ENCODE results near the gene TEX44. TPM values are rescaled to one million over a fixed set of nuclear protein-coding genes. Genes with fewer than 3 reads are reported as not detected.

Gene TEX44
- total RNA-seq, 1 donor from 2014 or later = not detected

- H3K27me3 Mint-ChIP-seq (ENCODE audit: unreplicated experiment) = peaks cover 14% of the 10 kb centered on the region
- TF ChIP-seq, protein P1, sequence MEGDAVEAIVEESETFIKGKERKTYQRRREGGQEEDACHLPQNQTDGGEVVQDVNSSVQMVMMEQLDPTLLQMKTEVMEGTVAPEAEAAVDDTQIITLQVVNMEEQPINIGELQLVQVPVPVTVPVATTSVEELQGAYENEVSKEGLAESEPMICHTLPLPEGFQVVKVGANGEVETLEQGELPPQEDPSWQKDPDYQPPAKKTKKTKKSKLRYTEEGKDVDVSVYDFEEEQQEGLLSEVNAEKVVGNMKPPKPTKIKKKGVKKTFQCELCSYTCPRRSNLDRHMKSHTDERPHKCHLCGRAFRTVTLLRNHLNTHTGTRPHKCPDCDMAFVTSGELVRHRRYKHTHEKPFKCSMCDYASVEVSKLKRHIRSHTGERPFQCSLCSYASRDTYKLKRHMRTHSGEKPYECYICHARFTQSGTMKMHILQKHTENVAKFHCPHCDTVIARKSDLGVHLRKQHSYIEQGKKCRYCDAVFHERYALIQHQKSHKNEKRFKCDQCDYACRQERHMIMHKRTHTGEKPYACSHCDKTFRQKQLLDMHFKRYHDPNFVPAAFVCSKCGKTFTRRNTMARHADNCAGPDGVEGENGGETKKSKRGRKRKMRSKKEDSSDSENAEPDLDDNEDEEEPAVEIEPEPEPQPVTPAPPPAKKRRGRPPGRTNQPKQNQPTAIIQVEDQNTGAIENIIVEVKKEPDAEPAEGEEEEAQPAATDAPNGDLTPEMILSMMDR (IDR thresholded peaks at IDR 0.05; ENCODE audit: unreplicated experiment) = no peak
- H3K4me1 Mint-ChIP-seq (ENCODE audit: unreplicated experiment) = peaks cover 10% of the 10 kb centered on the region
- no peak for DNase-seq (ENCODE audit: low spot score)
- H3K27ac Mint-ChIP-seq (ENCODE audit: unreplicated experiment) = peak overlapping the region; percentile 88
- H3K9me3 Mint-ChIP-seq (ENCODE audit: unreplicated experiment) = no peaks in the 10 kb centered on the region
- H3K4me3 Mint-ChIP-seq (ENCODE audit: unreplicated experiment) = peak overlapping the region; percentile 80
- peaks cover 5% of the 10 kb centered on the region for H3K36me3 Mint-ChIP-seq (ENCODE audit: low read depth, unreplicated experiment)
These were observed 13.0 kb downstream of the TEX44 start for GRCh38 chr2:231605607-231606091.

DNA sequence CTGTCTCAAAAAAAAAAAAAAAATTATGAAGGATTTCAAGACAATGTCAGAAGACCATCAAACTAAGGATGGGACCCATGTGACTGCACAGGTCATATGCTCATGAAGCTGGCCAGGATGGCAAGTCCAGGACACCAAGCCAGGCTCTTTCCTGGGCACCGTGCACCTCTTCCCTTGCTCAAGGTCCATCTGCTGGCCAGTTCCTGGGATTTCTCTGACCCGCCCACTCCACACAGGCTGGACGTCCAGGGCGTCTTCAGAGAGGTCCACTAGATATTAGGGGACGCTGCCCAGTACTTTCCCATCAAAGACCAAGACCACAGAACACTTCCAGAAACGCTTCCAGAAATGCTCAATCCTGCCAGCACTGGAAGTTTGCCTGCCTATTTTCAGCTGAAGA, 14.3 kb downstream of the TEX44 start:
- Mint-ChIP-seq H3K4me1 (ENCODE audit: unreplicated experiment) (peaks cover 15% of the 10 kb centered on the region), H3K27me3 (ENCODE audit: unreplicated experiment) (peaks cover 18% of the 10 kb centered on the region), H3K9me3 (ENCODE audit: unreplicated experiment) (no peaks in the 10 kb centered on the region), H3K27ac (ENCODE audit: unreplicated experiment) (no peak overlapping the region), H3K36me3 (ENCODE audit: low read depth, unreplicated experiment) (peaks cover 5% of the 10 kb centered on the region), H3K4me3 (ENCODE audit: unreplicated experiment) (no peak overlapping the region)
- DNase-seq (ENCODE audit: low spot score) = no peak
- TF ChIP-seq, protein P1 (IDR thresholded peaks at IDR 0.05; ENCODE audit: unreplicated experiment) = no peak

- peak; percentile 46 for DNase-seq (ENCODE audit: low spot score)
- TF ChIP-seq, protein P1 (IDR thresholded peaks at IDR 0.05; ENCODE audit: unreplicated experiment) = no peak
- no peak overlapping the region for H3K4me3 Mint-ChIP-seq (ENCODE audit: unreplicated experiment)
- H3K36me3 Mint-ChIP-seq (ENCODE audit: low read depth, unreplicated experiment) = no peaks in the 10 kb centered on the region
- peak overlapping the region; percentile 37 for H3K27ac Mint-ChIP-seq (ENCODE audit: unreplicated experiment)
- H3K4me1 Mint-ChIP-seq (ENCODE audit: unreplicated experiment) = peaks cover 19% of the 10 kb centered on the region
- H3K27me3 Mint-ChIP-seq (ENCODE audit: unreplicated experiment) = peaks cover 12% of the 10 kb centered on the region
- no peaks in the 10 kb centered on the region for H3K9me3 Mint-ChIP-seq (ENCODE audit: unreplicated experiment)
These were observed 18.8 kb downstream of the TEX44 start for GRCh38 chr2:231611273-231612108.

DNA sequence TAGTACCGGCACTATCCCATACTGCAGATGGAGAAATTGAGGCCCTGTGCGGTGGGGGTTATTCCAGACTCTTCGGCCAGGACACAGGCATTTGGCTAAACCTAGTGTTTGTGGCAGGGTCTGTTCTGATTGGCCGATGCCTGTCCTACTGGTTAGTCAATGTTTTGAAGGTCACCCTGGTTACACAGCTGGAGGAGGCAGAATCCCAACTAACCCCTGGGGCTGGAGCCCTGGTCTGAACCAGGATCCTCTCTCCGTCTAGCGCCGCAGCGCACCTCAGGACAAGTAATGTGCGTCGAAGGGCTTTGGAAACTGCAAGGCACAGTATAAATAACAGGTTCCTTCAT, 19.4 kb downstream of the TEX44 start:
- DNase-seq (ENCODE audit: low spot score) = no peak
- Mint-ChIP-seq H3K27me3 (ENCODE audit: unreplicated experiment) (peaks cover 12% of the 10 kb centered on the region), H3K36me3 (ENCODE audit: low read depth, unreplicated experiment) (no peaks in the 10 kb centered on the region), H3K4me3 (ENCODE audit: unreplicated experiment) (no peak overlapping the region), H3K4me1 (ENCODE audit: unreplicated experiment) (peaks cover 19% of the 10 kb centered on the region), H3K27ac (ENCODE audit: unreplicated experiment) (peak overlapping the region; percentile 36), H3K9me3 (ENCODE audit: unreplicated experiment) (no peaks in the 10 kb centered on the region)
- TF ChIP-seq, protein P1 (IDR thresholded peaks at IDR 0.05; ENCODE audit: unreplicated experiment) = no peak

Measured in endothelial cell (in vitro differentiated cells).